NCI-H146 (cell line): ENCODE data around the gene TMEM62.
"Not testable (repeated sequence)": the region's sequence is repeated elsewhere in the genome, so short reads cannot be mapped to it uniquely, and the experiment has no call there.

Source experiments
- DNase-seq: peaks from one replicate; lab custom pipeline; 2025; lab: John Stamatoyannopoulos, UW

The TMEM62 gene

GRCh38 chr15:43121863-43122262 lies 11.5 kb upstream of the TMEM62 start:
- DNase-seq: no peak

- DNase-seq: no peak
These were observed 8.2 kb upstream of the TMEM62 start for GRCh38 chr15:43125100-43125661.

GRCh38 chr15:43126356-43126755 lies 7.0 kb upstream of the TMEM62 start:
- DNase-seq: no peak

GRCh38 chr15:43127752-43128151 lies 5.6 kb upstream of the TMEM62 start:
- DNase-seq: peak; percentile 43

- not testable (repeated sequence) for DNase-seq
These were observed 5.0 kb upstream of the TMEM62 start for GRCh38 chr15:43128174-43128979.

- DNase-seq: no peak
These were observed 4.4 kb upstream of the TMEM62 start for GRCh38 chr15:43128980-43129335.

- peak; percentile 20 for DNase-seq
These were observed 456 bp upstream of the TMEM62 start for GRCh38 chr15:43132830-43133429.

GRCh38 chr15:43134157-43134635 lies 810 bp downstream of the TMEM62 start:
- DNase-seq: peak; percentile 42

GRCh38 chr15:43135351-43135750 lies 2.0 kb downstream of the TMEM62 start:
- peak; percentile 74 for DNase-seq

GRCh38 chr15:43143203-43143941 lies 10.0 kb downstream of the TMEM62 start:
- DNase-seq: no peak

GRCh38 chr15:43144512-43144911 lies 11.1 kb downstream of the TMEM62 start:
- DNase-seq: no peak

GRCh38 chr15:43146184-43146583 lies 12.8 kb downstream of the TMEM62 start:
- DNase-seq: no peak

- DNase-seq: no peak
These were observed 17.0 kb downstream of the TMEM62 start for GRCh38 chr15:43150191-43150929.

GRCh38 chr15:43151688-43152087 lies 18.3 kb downstream of the TMEM62 start:
- DNase-seq: no peak

GRCh38 chr15:43153269-43153668 lies 19.9 kb downstream of the TMEM62 start:
- no peak for DNase-seq

- DNase-seq: no peak
These were observed 32.5 kb downstream of the TMEM62 start for GRCh38 chr15:43165801-43166325.

GRCh38 chr15:43167261-43167660 lies 33.9 kb downstream of the TMEM62 start:
- not testable (repeated sequence) for DNase-seq

- no peak for DNase-seq
These were observed 35.1 kb downstream of the TMEM62 start for GRCh38 chr15:43168192-43169107.

GRCh38 chr15:43169888-43170287 lies 36.5 kb downstream of the TMEM62 start:
- no peak for DNase-seq

- not testable (repeated sequence) for DNase-seq
These were observed 42.4 kb downstream of the TMEM62 start for GRCh38 chr15:43175656-43176309.
